GM21381 (cell line): Measurements from ENCODE around the gene GPC6.
"Not testable (repeated sequence)": the region's sequence is repeated elsewhere in the genome, so short reads cannot be mapped to it uniquely, and the experiment has no call there.

Experiments
- ATAC-seq: cut with Tn5 transposase; IDR thresholded peaks from one replicate; pipeline ENCODE4 v1.9.1; 2021; ENCODE audit warnings: mild to moderate bottlenecking, moderate library complexity; ENCODE audit not compliant: unreplicated experiment

Gene GPC6

GRCh38 chr13:93226623-93227279 lies at the start of gene GPC6:
Gene GPC6, plus strand, starts transcription at chr13:93226807.
- no peak for ATAC-seq

DNA sequence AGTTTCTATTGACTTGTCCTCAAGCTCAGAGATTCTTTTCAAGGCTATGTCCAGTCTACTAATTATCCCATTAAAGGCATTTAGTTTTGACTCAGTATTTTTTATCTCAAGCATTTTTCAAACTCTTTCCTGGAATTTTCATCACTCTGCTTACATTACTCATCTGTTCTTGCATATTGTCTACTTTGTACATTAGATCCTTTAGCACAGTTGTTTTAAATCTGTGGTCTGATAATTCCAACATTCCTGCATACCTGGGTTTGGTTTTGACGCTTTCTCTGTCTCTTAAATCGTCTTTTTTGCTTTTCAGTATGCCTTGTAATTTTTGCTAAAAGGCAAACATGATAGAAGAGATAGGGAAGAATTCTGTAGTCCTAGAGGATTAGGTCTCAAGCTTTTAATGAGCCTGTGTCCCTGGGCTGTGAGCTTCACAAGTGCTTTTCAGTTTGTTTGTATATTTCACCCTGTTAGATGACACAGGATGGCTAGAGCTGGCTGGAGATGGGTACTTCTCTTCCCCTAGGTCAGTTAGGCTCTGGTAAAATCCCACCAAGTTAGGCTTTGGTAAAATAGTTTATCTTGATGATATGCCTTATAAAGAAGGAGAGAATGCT lies 46.1 kb upstream of the GPC6 start:
- no peak for ATAC-seq

GRCh38 chr13:93182406-93182805 lies 44.2 kb upstream of the GPC6 start:
- no peak for ATAC-seq

GRCh38 chr13:93183302-93183701 lies 43.3 kb upstream of the GPC6 start:
- ATAC-seq, result no peak

DNA sequence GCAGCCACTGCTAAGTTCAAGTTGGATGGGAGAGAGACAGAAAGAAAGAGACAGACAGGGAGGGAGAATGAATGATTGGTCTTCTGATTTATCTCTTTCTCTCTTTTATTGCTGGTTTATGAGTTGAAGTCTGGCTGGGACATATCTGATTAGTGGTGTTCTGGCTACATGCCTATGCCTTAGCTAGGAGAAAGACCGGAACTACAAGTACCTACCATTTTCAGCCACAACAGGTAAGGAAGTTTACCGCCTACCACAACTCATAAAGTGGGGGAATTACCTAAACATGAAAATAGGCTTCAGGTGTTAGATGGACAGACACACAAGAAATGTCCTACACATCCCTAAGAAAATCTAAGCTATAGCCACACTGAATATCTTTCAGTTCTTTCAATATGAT lies 36.6 kb upstream of the GPC6 start:
- ATAC-seq, result no peak

DNA sequence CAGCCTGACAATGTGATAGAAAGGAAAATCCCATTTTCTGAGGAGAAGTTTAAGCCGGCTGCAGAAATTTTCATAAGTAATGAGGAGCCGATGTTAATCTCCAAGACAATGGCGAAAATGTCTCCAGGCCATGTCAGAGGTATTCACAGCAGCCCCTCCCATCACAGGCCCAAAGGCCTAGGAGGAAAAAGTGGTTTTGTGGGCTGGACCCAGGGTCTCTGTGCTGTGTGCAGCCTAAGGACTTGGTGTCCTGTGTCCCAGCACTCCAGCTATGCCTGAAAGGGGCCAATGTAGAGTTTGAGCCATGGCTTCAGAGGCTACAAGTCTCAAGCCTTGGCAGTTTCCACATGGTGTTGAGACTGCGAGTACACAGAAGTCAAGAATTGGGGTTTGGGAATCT lies 32.9 kb upstream of the GPC6 start:
- no peak for ATAC-seq

- no peak for ATAC-seq
Observed at GRCh38 chr13:93199856-93200255, 26.8 kb upstream of the GPC6 start.

- no peak for ATAC-seq
Observed at GRCh38 chr13:93200626-93201025, 26.0 kb upstream of the GPC6 start.

DNA sequence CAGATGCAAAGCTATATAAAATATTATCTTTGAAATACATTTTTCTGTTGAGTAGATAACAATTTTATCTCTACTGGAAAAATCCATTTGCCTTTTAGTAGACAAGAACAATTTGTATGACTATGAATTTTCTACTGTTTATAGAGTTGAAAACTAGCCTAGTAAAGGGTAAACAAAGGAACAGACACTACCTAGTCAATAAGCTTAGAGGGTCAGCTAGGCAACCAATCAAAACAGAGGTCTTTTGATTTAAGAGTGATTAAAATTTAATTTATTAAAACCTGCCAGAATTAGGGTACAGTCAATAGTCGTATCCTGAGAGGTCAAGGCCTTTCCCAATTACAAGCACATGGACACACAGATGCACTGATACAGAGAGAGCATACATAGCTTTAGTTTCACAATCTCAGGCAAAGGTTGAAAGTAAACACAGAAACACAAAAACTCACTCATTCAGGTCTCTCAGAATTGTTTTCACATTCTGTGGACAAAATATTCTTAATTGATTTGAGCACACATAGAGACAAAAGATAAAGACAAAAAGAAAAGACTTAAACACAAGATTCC lies 24.5 kb upstream of the GPC6 start:
- ATAC-seq, result no peak

DNA sequence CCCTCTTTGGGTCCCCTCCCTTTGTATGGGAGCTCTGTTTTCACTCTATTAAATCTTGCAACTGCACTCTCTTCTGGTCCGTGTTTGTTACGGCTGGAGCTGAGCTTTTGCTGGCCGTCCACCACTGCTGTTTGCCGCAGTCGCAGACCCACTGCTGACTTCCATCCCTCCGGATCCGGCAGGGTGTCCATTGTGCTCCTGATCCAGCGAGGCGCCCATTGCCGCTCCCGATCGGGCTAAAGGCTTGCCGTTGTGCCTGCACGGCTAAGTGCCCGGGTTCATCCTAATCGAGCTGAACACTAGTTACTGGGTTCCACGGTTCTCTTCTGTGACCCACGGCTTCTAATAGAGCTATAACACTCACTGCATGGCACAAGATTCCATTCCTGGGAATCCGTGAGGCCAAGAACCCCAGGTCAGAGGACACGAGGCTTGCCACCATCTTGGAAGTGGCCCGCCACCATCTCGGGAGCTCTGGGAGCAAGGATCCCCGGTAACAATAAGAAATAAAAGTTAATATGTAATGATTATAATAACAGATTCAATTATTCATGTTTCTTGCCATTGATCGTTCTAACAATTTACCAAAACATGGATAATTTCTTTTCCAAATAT lies 19.7 kb upstream of the GPC6 start:
- not testable (repeated sequence) for ATAC-seq

- ATAC-seq, result no peak
Observed at GRCh38 chr13:93216122-93216521, 10.5 kb upstream of the GPC6 start.

GRCh38 chr13:93217721-93218261 lies 8.8 kb upstream of the GPC6 start:
- no peak for ATAC-seq

DNA sequence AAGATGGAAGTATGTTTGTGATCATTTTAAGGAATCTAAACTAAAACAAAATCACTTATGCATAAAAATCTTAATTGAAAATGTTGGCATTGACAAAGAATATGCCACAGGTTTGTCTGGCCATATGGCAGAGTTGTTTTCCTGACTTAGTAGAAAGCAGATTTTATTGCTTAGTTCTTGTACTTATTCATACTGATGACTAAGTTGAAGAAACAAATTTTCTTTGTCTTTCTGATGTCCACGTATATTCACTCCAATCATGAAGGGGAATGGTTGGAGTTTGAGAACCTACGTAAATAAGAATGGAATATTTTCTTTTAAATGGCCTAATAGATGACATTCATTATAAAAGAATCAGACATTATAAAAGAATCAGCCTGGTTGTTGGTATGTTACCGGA lies 8.0 kb upstream of the GPC6 start:
- ATAC-seq, result no peak

GRCh38 chr13:93220073-93220472 lies 6.5 kb upstream of the GPC6 start:
- ATAC-seq, result no peak

- ATAC-seq, result no peak
Observed at GRCh38 chr13:93222976-93223375, 3.6 kb upstream of the GPC6 start.

DNA sequence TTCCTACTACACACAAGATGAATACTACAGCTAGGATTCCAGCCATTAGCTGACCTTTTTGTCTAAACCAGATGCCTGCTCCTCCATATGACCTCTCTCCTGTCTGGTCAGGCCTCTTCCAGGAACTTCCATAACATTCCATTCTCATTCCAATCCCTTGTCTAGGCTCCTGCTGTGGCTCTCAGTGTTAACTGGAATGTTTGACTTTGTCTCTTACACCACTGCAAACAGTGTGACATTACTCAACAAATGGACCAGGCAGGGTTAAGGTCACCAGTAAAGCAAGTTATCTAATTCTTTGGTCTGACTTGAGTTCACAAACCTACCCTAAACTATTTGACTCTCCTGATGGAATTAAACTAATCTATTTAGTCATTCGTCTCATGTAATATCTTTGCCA lies 2.1 kb upstream of the GPC6 start:
- ATAC-seq, result no peak

DNA sequence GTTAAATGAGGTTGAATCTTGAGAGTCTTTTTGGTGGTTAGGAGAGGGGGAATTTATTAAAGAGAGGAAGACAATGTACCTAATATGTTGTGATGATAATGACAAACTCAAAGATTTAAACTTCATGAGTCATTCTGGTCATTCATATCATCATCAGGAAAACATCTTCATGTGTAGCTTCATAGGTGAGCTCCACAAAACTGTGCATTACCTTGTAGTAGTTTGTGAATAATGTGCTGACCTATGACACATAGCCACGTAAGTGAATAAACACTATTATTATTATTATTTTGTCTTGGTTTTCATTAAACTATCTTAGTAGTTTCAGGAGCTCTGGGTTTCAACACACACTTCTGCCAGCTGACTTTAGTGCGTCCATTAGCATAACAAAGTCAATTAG lies 997 bp upstream of the GPC6 start:
- ATAC-seq, result no peak

DNA sequence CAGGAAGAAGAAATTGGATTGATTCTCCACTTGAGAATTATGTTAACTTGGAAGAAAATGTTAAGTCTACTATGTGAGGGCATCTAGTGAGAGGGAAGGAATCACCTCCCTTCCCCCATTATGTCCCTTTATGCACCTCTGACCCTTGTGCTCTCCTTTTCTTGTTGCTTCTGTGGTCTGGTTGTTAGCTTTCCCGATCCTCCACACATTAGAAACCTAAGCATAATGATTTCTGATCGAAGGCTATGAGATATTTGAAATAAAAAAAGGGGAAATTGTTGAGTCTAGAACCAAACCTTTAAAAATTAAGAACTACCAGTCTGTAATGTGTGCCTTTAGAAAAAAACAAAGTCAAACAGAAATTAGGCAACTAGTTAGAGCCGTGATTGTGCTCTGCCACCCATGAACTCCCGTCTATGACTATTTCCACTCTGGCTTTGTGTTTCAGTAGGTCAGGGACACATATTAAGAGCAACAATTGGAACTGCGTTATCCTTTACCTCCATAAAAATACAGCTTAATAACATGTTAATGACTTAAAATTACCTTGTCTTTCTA lies 463 bp upstream of the GPC6 start:
- no peak for ATAC-seq

DNA sequence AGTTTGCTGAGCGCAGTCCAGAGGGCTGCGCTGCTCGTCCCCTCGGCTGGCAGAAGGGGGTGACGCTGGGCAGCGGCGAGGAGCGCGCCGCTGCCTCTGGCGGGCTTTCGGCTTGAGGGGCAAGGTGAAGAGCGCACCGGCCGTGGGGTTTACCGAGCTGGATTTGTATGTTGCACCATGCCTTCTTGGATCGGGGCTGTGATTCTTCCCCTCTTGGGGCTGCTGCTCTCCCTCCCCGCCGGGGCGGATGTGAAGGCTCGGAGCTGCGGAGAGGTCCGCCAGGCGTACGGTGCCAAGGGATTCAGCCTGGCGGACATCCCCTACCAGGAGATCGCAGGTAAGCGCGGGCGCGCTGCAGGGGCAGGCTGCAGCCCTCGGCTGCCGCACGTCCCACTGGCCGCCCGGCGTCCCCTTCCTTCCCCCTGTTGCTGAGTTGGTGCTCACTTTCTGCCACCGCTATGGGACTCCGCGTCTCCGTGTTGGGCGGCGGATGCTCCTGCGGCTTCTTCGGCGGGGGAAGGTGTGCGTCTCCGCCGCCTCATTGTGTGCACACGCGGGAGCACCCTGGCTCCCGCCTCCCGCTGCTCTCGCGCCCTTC lies 772 bp downstream of the GPC6 start:
- ATAC-seq, result no peak

- no peak for ATAC-seq
Observed at GRCh38 chr13:93227878-93228642, 1.5 kb downstream of the GPC6 start.

DNA sequence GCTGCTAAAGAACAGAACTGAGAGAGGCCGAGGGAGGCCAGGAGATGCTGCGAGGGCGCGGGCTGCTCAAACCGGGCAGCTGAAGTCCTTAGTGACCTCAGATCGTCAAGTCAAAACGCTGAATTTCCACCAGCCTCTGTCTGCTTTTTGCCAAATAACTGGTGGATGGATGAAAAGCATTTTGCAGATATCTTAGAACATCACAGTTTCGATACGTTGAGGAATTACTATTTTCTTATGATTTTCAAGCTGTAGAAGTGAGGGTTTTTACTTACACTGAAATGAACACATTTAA lies 2.0 kb downstream of the GPC6 start:
- ATAC-seq, result no peak
